ENCODE results near the gene IL3RA. TPM values are rescaled to one million over a fixed set of nuclear protein-coding genes. Genes with fewer than 3 reads are reported as not detected.
A peak's percentile ranks its signal among the peaks of the same experiment; 100 is the strongest.
"Not testable (repeated sequence)": the region's sequence is repeated elsewhere in the genome, so short reads cannot be mapped to it uniquely, and the experiment has no call there.

IL3RA gene
- polyA plus RNA-seq, 4 donors, result 12.3 to 27.2 (median 13.7) TPM

GRCh38 chrX:1397001-1397400 is 60.4 kb downstream of the IL3RA start:
- DNase-seq (ENCODE audit: low read depth in 4 of 4, low spot score in 2 of 4), result no peak

GRCh38 chrX:1397441-1398270 is 61.1 kb downstream of the IL3RA start:
- DNase-seq (ENCODE audit: low read depth in 4 of 4, low spot score in 2 of 4), result no peak

- no peak for DNase-seq (ENCODE audit: low read depth in 4 of 4, low spot score in 2 of 4)
Measured at GRCh38 chrX:1398431-1399340, 62.1 kb downstream of the IL3RA start.

- no peak for DNase-seq (ENCODE audit: low read depth in 4 of 4, low spot score in 2 of 4)
Measured at GRCh38 chrX:1400049-1400448, 63.5 kb downstream of the IL3RA start.

- no peak for DNase-seq (ENCODE audit: low read depth in 4 of 4, low spot score in 2 of 4)
Measured at GRCh38 chrX:1400742-1401471, 64.3 kb downstream of the IL3RA start.

- DNase-seq (ENCODE audit: low read depth in 4 of 4, low spot score in 2 of 4), result no peak
Measured at GRCh38 chrX:1401611-1402430, 65.2 kb downstream of the IL3RA start.

- DNase-seq (ENCODE audit: low read depth in 4 of 4, low spot score in 2 of 4), result no peak
Measured at GRCh38 chrX:1403228-1403627, 66.6 kb downstream of the IL3RA start.

GRCh38 chrX:1403867-1404266 is 67.3 kb downstream of the IL3RA start:
- DNase-seq (ENCODE audit: low read depth in 4 of 4, low spot score in 2 of 4), result not testable (repeated sequence)

GRCh38 chrX:1405769-1406168 is 69.2 kb downstream of the IL3RA start:
- not testable (repeated sequence) for DNase-seq (ENCODE audit: low read depth in 4 of 4, low spot score in 2 of 4)

GRCh38 chrX:1407035-1407434 is 70.5 kb downstream of the IL3RA start:
- DNase-seq (ENCODE audit: low read depth in 4 of 4, low spot score in 2 of 4), result no peak

GRCh38 chrX:1411326-1411725 is 74.7 kb downstream of the IL3RA start:
- DNase-seq (ENCODE audit: low read depth in 4 of 4, low spot score in 2 of 4), result peak in 3 of 4 donors; percentile 13 to 38 (median 23)

GRCh38 chrX:1412551-1413161 is 76.1 kb downstream of the IL3RA start:
- DNase-seq (ENCODE audit: low read depth in 4 of 4, low spot score in 2 of 4), result no peak

- DNase-seq (ENCODE audit: low read depth in 4 of 4, low spot score in 2 of 4), result no peak
Measured at GRCh38 chrX:1416327-1416784, 79.8 kb downstream of the IL3RA start.

GRCh38 chrX:1416965-1417760 is 80.6 kb downstream of the IL3RA start:
- no peak for DNase-seq (ENCODE audit: low read depth in 4 of 4, low spot score in 2 of 4)

- DNase-seq (ENCODE audit: low read depth in 4 of 4, low spot score in 2 of 4), result no peak
Measured at GRCh38 chrX:1417921-1418771, 81.6 kb downstream of the IL3RA start.

GRCh38 chrX:1418901-1419544 is 82.4 kb downstream of the IL3RA start:
- DNase-seq (ENCODE audit: low read depth in 4 of 4, low spot score in 2 of 4), result no peak

Data from left renal cortex interstitium (tissue), 4 donors.